Common myeloid progenitor, CD34-positive (primary cell): ENCODE results near the gene ANKRD10.

ENCODE experiments used
- CTCF ChIA-PET: fragments of 350-600 bp; sonication (Branson Sonifier 250); formaldehyde crosslinking; loops from one replicate; lab custom pipeline; 2021; ENCODE audit warnings: antibody characterized with exemption; lab: Charles Lee
- POLR2A ChIA-PET: fragments of 350-600 bp; sonication (Branson Sonifier 250); formaldehyde crosslinking; loops from one replicate; lab custom pipeline; 2021; ENCODE audit warnings: antibody characterized with exemption; lab: Charles Lee
- DNase-seq, 3 donors: peaks; one replicate each; pipeline versions ENCODE4 v3.0.0 to v3.0.0-alpha.2; 2013
- H3K27ac ChIP-seq, 2 experiments: 1 replicate in 1 of 2; 2 replicates in 1 of 2; pipeline ENCODE4 v1.7.0; 2013; ENCODE audit warnings: inconsistent platforms in 2 of 2, low read length in 2 of 2, mild to moderate bottlenecking in 2 of 2, low read depth in 1 of 2, moderate library complexity in 1 of 2; ENCODE audit not compliant: severe bottlenecking in 2 of 2, insufficient read depth in 1 of 2, poor library complexity in 1 of 2
- H3K27me3 ChIP-seq, 5 experiments: replicated peaks in 2 of 5; 1 replicate in 3 of 5; 2 replicates in 2 of 5; pipeline versions ENCODE4 v1.6.1 to v1.7.0; 2013; ENCODE audit warnings: low read length in 4 of 5, mild to moderate bottlenecking in 2 of 5, moderate library complexity in 2 of 5, inconsistent platforms in 1 of 5; ENCODE audit not compliant: insufficient read depth in 5 of 5, control insufficient read depth in 4 of 5
- H3K36me3 ChIP-seq, 4 experiments: 1 replicate in 2 of 4; 2 replicates in 2 of 4; pipeline versions ENCODE4 v1.6.1 to v1.7.0; 2013; ENCODE audit warnings: low read length in 3 of 4, control low read depth in 1 of 4, mild to moderate bottlenecking in 1 of 4; ENCODE audit not compliant: control insufficient read depth in 4 of 4, insufficient read depth in 4 of 4
- H3K4me1 ChIP-seq, 4 experiments: 1 replicate in 3 of 4; 2 replicates in 1 of 4; pipeline versions ENCODE4 v1.6.1 to v1.7.1; 2013; ENCODE audit warnings: low read length in 3 of 4, mild to moderate bottlenecking in 3 of 4, control low read depth in 1 of 4, inconsistent platforms in 1 of 4, moderate library complexity in 1 of 4; ENCODE audit not compliant: control insufficient read depth in 4 of 4, insufficient read depth in 4 of 4; ENCODE audit errors: control extremely low read depth in 1 of 4
- H3K4me3 ChIP-seq, 7 experiments: 1 replicate in 4 of 7; 2 replicates in 3 of 7; pipeline versions ENCODE4 v1.5.1 to v1.7.0; 2013; ENCODE audit warnings: mild to moderate bottlenecking in 7 of 7, low read length in 6 of 7, moderate library complexity in 6 of 7, inconsistent platforms in 2 of 7, low read depth in 2 of 7, control low read depth in 1 of 7; ENCODE audit not compliant: insufficient read depth in 4 of 7, control insufficient read depth in 1 of 7; ENCODE audit errors: extremely low read depth in 1 of 7
- H3K9me3 ChIP-seq, 5 experiments: 1 replicate in 4 of 5; 2 replicates in 1 of 5; pipeline versions ENCODE4 v1.6.1 to v1.7.1; 2013; ENCODE audit warnings: low read length in 4 of 5, mild to moderate bottlenecking in 2 of 5, inconsistent platforms in 1 of 5, low read depth in 1 of 5, moderate library complexity in 1 of 5; ENCODE audit not compliant: control insufficient read depth in 4 of 5, insufficient read depth in 2 of 5; ENCODE audit errors: control extremely low read depth in 1 of 5
- WGBS: methylation state at CpG from one replicate; pipeline ENCODE4 v1.1.5; 2013; ENCODE audit not compliant: insufficient coverage; 5-methylcytosine and 5-hydroxymethylcytosine counted together

The ANKRD10 gene

DNA sequence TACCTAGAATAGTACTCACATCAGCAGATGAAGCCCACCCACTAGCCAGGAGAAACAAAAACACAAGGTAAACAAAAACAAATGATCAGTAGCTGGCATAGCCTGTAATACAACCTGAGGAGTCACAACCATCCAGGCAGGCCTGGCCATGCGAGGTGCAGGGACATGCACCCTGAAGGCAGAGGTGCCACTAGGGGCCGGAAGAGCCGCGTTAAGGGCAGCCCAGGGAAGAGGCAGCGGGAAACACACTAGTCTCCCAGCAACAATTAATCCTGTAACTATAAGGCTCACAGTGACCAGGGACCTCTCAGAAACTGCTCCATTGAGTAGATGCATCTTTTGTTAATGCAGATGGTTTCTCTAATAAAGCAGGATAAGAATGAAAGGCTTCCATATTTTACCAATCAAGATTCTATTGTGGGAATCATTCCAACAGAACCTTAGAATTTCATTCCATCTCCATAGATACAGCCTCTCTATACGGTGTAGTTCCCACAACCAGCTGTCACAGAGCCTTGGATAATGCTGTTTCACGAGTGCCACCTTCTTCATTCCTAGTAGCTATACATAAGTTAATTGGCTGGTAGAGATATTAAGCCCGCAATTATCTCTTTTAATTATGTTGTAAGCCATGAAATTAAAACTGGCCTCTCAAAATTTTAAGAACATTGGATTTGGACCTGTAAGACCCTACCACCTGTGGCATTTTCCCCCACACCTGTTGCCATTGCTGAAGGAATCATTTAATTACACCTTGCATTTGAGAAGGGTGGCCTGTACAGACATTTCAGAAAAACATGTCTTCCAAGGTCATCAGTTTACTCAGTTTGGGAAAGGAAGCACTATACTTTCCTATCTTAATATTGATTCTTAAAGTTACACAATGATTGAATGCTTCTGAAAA lies 28.7 kb downstream of the ANKRD10 start:
- WGBS = 75% methylated on average over 4 of the region's 8 CpGs
- no peaks in the 10 kb centered on the region for H3K4me1 ChIP-seq
- no peak for DNase-seq
- H3K27me3 ChIP-seq = no peaks in the 10 kb centered on the region
- no peak overlapping the region for H3K4me3 ChIP-seq
- ChIA-PET POLR2A (no interaction called here), CTCF (no interaction called here)
- H3K36me3 ChIP-seq = peaks cover 0 to 3% (median 3%) of the 10 kb centered on the region in 4 experiments
- H3K27ac ChIP-seq = no peak overlapping the region
- no peaks in the 10 kb centered on the region for H3K9me3 ChIP-seq

GRCh38 chr13:110885516-110885915 lies 29.4 kb downstream of the ANKRD10 start:
- Histone ChIP-seq H3K27ac (no peak overlapping the region), H3K4me3 (no peak overlapping the region), H3K36me3 (peaks cover 0 to 3% (median 3%) of the 10 kb centered on the region in 4 experiments), H3K4me1 (no peaks in the 10 kb centered on the region), H3K9me3 (no peaks in the 10 kb centered on the region), H3K27me3 (no peaks in the 10 kb centered on the region)
- CTCF ChIA-PET = no interaction called here
- no peak for DNase-seq
- POLR2A ChIA-PET = no interaction called here
- 100% methylated on average over 4 of the region's 10 CpGs for WGBS

DNA sequence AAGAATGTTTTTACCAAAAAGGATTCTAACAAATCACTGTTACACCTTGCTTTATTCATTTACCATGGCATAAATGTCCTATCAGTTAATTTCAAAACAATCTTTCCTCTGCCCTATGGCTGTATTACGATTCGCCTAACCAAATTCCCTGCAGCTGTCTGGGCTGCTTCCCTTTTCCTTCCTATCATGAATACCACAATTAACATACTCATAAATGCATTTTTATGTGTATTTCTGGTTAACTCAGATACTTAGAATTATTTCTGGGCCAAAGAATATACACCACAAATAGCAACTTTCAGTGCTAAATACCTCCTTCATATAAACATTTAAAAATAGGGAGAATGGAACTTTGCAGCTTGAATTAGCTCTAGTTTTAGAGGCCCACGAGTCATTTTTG lies 30.4 kb downstream of the ANKRD10 start:
- ChIA-PET POLR2A (no interaction called here), CTCF (interaction anchor here (2.1 kb wide), 1 partner anchor 30 kb away, joined by 6 read pairs; the partner anchor contains the start of gene ANKRD10)
- no peak for DNase-seq
- H3K9me3 ChIP-seq = no peaks in the 10 kb centered on the region
- peaks cover 0 to 4% (median 2%) of the 10 kb centered on the region in 4 experiments for H3K36me3 ChIP-seq
- H3K4me1 ChIP-seq = no peaks in the 10 kb centered on the region
- H3K27ac ChIP-seq = no peak overlapping the region
- 50% methylated on average over 2 of the region's 3 CpGs for WGBS
- no peak overlapping the region for H3K4me3 ChIP-seq
- H3K27me3 ChIP-seq = no peaks in the 10 kb centered on the region

DNA sequence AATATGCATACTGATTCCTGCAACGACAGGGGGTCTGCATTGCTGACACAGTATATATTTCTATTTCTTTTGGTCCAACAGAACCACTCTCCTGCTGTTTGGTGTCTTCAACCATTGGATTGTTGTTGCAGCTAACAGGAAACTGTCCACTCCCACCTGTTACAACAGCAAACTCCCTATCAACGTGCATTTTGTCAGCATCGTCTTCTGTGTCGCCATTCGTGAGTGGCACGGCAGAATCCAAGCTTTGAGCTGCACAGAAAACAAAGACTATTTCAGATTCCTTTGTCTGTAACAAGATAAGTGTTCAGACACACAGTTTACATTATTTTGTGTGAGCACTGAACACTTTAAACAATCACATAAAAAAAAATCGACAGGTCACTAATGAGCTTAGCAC lies 31.3 kb downstream of the ANKRD10 start:
- H3K27ac ChIP-seq = no peak overlapping the region
- H3K27me3 ChIP-seq = no peaks in the 10 kb centered on the region
- 97% methylated on average over 6 of the region's 7 CpGs for WGBS
- no peak overlapping the region for H3K4me3 ChIP-seq
- H3K9me3 ChIP-seq = no peaks in the 10 kb centered on the region
- H3K4me1 ChIP-seq = no peaks in the 10 kb centered on the region
- POLR2A ChIA-PET = no interaction called here
- CTCF ChIA-PET = interaction anchor here (2.1 kb wide), 1 partner anchor 31 kb away, joined by 6 read pairs; the partner anchor contains the start of gene ANKRD10
- peaks cover 0 to 5% (median 2%) of the 10 kb centered on the region in 4 experiments for H3K36me3 ChIP-seq
- DNase-seq = no peak

GRCh38 chr13:110882972-110883371 lies 31.9 kb downstream of the ANKRD10 start:
- ChIA-PET CTCF (interaction anchor here (1.5 to 2.1 kb wide), 2 partner anchors 23 to 32 kb away, joined by 4 to 6 read pairs; partner anchors contain the start of gene ANKRD10), POLR2A (no interaction called here)
- H3K36me3 ChIP-seq = peaks cover 0 to 5% (median 2%) of the 10 kb centered on the region in 4 experiments
- no peak overlapping the region for H3K27ac ChIP-seq
- H3K4me3 ChIP-seq = no peak overlapping the region
- WGBS = no CpG with 5 or more reads among the region's 2 CpGs
- DNase-seq = no peak
- no peaks in the 10 kb centered on the region for H3K9me3 ChIP-seq
- H3K27me3 ChIP-seq = no peaks in the 10 kb centered on the region
- H3K4me1 ChIP-seq = no peaks in the 10 kb centered on the region

DNA sequence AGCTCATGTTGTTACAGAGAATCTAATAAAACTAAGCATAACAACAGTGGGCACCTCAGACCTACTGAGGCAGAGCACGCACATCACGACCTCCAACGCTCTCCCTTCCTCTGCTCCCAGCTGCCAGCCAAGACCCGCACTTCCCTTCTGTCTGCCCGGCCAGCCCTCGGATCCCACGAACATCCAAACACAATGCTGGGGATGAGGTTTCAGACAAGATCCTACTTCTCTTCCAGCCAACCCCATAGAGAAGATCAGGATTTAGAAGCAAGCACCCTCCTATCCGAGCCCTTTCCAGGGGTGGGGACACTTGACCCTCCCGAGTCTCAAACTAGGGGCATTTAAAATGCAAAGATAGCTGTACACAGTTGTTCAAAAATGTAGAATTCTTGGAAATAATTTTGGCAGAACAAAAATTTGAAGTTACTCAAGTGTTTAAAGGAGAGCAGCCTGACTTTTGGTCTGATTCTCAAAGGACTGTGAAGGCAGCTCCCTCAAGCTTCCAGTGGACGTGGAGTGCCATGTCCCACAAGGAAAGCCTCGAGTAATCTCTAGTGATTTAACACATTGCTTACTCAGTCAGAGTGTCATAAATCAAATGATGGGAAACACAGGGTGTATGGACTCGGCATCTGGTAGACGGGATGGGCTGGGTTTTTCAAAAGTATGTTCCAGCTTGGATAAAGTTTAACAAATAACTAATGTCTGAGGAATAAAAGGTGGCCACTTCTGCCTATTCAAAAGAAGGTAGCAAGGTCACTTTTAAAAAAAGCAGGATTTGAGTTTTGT lies 32.8 kb downstream of the ANKRD10 start:
- no peak for DNase-seq
- Histone ChIP-seq H3K9me3 (no peaks in the 10 kb centered on the region), H3K27me3 (no peaks in the 10 kb centered on the region), H3K4me1 (no peaks in the 10 kb centered on the region), H3K36me3 (peaks cover 0 to 5% (median 2%) of the 10 kb centered on the region in 4 experiments), H3K4me3 (no peak overlapping the region), H3K27ac (no peak overlapping the region)
- CTCF ChIA-PET = interaction anchor here (0.7 to 1.5 kb wide), 2 partner anchors 24 to 32 kb away, joined by 3 to 4 read pairs; no protein-coding TSS in a partner anchor
- POLR2A ChIA-PET = no interaction called here
- WGBS = 88% methylated on average over 13 of the region's 13 CpGs
